Activated B cell treated with CpG ODN at 0.5 μM for 24 hours (primary cell): ENCODE data around the gene PPP6R2. TPM values are rescaled to one million over a fixed set of nuclear protein-coding genes. Genes with fewer than 3 reads are reported as not detected.

Source experiments
- ATAC-seq: fragments of 200-7000 bp; cut with Tn5 transposase; one replicate; pipeline ENCODE4 v1.10.0; 2021; ENCODE audit warnings: low read depth, mild to moderate bottlenecking, moderate library complexity
- CTCF ChIA-PET: fragments of 350-600 bp; sonication (Branson Sonifier 250); formaldehyde crosslinking; loops from one replicate; lab custom pipeline; 2021; ENCODE audit warnings: antibody characterized with exemption; lab: Charles Lee
- POLR2A ChIA-PET: fragments of 350-600 bp; sonication (Branson Sonifier 250); formaldehyde crosslinking; loops from one replicate; lab custom pipeline; 2021; ENCODE audit warnings: antibody characterized with exemption; lab: Charles Lee
- DNase-seq: peaks from one replicate; pipeline ENCODE4 v3.0.0; 2022
- H3K27ac Mint-ChIP-seq: one replicate; pipeline ENCODE4 v1.8.0; 2020; ENCODE audit warnings: mixed read lengths
- H3K27me3 Mint-ChIP-seq: one replicate; pipeline ENCODE4 v1.8.0; 2021; ENCODE audit warnings: mixed read lengths
- H3K36me3 Mint-ChIP-seq: one replicate; pipeline ENCODE4 v1.8.0; 2021; ENCODE audit warnings: low read depth, mixed read lengths
- H3K4me1 Mint-ChIP-seq: one replicate; pipeline ENCODE4 v1.8.0; 2021; ENCODE audit warnings: mixed read lengths
- H3K4me3 Mint-ChIP-seq: one replicate; pipeline ENCODE4 v1.8.0; 2020; ENCODE audit warnings: mild to moderate bottlenecking, mixed read lengths
- H3K9me3 Mint-ChIP-seq: one replicate; pipeline ENCODE4 v1.8.0; 2020; ENCODE audit warnings: mixed read lengths
- intact Hi-C: fragments of 100-400 bp; cut with micrococcal nuclease; formaldehyde crosslinking; loops from one replicate; pipeline ENCODE4 v1.15.1; 2024
- total RNA-seq: library from RNA; stranded (reverse); gene quantifications from 2 replicates; pipeline ENCODE4 v1.2.3, GENCODE V29; 2022
- TF ChIP-seq, protein P1 (sequence below): fragments of 200-600 bp; IDR thresholded peaks from one replicate; pipeline ENCODE4 v1.8.0; 2022; ENCODE audit warnings: antibody characterized with exemption, mild to moderate bottlenecking

PPP6R2 gene
- total RNA-seq, 1 donor from 2014 or later = 77.3 TPM

GRCh38 chr22:50446708-50447575, 103.8 kb downstream of the PPP6R2 start:
- POLR2A ChIA-PET = no interaction called here
- CTCF ChIA-PET = no interaction called here
- no peak overlapping the region for H3K4me3 Mint-ChIP-seq

DNA sequence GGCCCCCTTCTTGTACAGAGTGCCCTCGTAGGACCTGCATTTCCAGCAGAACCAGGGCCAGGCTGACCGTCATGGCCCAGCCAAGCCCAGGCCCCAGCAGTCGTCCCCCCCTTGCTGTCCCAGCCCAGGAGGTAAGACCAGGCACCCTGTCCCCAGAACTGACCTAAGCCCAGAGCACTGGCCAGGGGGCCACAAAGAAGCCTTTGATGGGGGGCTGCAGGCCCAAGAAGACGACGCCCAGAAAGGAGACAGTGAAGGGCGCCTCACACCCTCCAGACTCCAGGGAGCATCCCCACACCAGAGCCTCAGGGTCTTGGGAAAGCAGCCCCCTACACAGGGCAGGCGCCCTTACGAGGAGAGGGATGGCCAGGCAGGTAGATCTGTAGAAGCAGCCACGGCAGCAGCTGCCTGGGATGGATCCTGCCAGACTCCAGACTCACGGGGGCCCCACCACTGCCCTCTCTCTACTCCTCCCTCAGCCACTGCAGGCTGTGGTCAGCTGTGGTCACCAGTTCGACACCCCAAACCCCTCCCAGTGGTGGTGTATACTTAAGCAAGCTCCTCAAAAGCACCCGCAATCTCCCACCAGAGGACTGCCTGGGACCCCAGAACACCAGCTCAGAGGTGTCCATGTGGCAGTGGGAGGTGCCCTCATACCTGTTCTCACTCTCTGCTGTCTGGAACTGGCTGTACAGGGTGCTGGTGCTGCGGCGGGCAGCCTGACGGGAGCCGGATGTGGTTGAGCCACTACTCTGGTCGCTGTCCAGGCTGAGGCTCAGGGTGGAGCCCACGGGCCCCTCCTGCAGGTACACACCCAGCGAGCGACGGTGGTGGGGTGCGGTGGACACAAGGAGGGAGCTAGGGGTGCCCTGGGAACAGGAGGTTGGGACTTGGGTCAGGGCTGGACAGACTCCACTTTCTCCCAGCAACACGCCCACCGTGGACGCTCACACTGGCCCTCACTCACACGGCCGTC, 104.7 kb downstream of the PPP6R2 start:
- intact Hi-C loops = no loop called here
- peaks cover 69% of the 10 kb centered on the region for H3K36me3 Mint-ChIP-seq
- H3K9me3 Mint-ChIP-seq = no peaks in the 10 kb centered on the region
- no peak overlapping the region for H3K27ac Mint-ChIP-seq
- ATAC-seq (no peak), DNase-seq (no peak)
- CTCF ChIA-PET = no interaction called here
- H3K27me3 Mint-ChIP-seq = no peaks in the 10 kb centered on the region
- TF ChIP-seq, protein P1, sequence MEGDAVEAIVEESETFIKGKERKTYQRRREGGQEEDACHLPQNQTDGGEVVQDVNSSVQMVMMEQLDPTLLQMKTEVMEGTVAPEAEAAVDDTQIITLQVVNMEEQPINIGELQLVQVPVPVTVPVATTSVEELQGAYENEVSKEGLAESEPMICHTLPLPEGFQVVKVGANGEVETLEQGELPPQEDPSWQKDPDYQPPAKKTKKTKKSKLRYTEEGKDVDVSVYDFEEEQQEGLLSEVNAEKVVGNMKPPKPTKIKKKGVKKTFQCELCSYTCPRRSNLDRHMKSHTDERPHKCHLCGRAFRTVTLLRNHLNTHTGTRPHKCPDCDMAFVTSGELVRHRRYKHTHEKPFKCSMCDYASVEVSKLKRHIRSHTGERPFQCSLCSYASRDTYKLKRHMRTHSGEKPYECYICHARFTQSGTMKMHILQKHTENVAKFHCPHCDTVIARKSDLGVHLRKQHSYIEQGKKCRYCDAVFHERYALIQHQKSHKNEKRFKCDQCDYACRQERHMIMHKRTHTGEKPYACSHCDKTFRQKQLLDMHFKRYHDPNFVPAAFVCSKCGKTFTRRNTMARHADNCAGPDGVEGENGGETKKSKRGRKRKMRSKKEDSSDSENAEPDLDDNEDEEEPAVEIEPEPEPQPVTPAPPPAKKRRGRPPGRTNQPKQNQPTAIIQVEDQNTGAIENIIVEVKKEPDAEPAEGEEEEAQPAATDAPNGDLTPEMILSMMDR = no peak
- no peak overlapping the region for H3K4me3 Mint-ChIP-seq
- POLR2A ChIA-PET = interaction anchor here (0.6 kb wide), 1 partner anchor 93 kb away, joined by 3 read pairs; no protein-coding TSS in a partner anchor
- peaks cover 27% of the 10 kb centered on the region for H3K4me1 Mint-ChIP-seq

More at GRCh38 chr22:50446708-50447575, 103.8 kb downstream of the PPP6R2 start:
- ATAC-seq (no peak), DNase-seq (no peak)
- H3K9me3 Mint-ChIP-seq = no peaks in the 10 kb centered on the region
- no peak overlapping the region for H3K27ac Mint-ChIP-seq
- no peaks in the 10 kb centered on the region for H3K27me3 Mint-ChIP-seq
- intact Hi-C loops = no loop called here
- TF ChIP-seq, protein P1 = no peak
- peaks cover 66% of the 10 kb centered on the region for H3K36me3 Mint-ChIP-seq
- H3K4me1 Mint-ChIP-seq = peaks cover 27% of the 10 kb centered on the region

DNA sequence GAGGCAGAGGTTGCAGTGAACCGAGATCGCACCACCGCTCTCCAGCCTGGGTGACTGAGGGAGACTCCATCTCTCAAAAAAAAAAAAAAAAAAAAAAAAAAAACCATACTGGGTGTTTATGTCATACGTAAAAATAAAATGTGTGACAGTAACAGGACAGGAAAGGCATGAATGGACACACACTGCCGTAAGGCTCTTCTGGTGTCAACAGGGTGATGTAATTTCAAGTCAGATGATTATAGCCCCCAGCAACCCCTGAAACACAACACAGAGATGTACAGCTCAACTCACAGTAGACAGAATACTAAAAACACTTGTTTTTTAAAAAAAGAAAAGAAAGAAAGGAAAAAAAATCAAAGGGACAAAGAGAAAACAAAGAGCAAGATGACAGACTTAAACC, 109.5 kb downstream of the PPP6R2 start:
- intact Hi-C loops = no loop called here
- Mint-ChIP-seq H3K36me3 (peaks cover 73% of the 10 kb centered on the region), H3K4me3 (no peak overlapping the region), H3K9me3 (no peaks in the 10 kb centered on the region), H3K27me3 (no peaks in the 10 kb centered on the region), H3K27ac (peak overlapping the region; percentile 61), H3K4me1 (peaks cover 12% of the 10 kb centered on the region)
- TF ChIP-seq, protein P1 = no peak
- no peak for DNase-seq
- ChIA-PET CTCF (interaction anchor here (1.3 kb wide), 1 partner anchor 210 kb away, joined by 3 read pairs; no protein-coding TSS in a partner anchor), POLR2A (interaction anchor here (0.6 to 0.7 kb wide), 2 partner anchors 9 to 58 kb away, joined by 4 to 5 read pairs; no protein-coding TSS in a partner anchor)
- ATAC-seq = no peak

GRCh38 chr22:50454556-50455075, 111.5 kb downstream of the PPP6R2 start:
- H3K27me3 Mint-ChIP-seq = no peaks in the 10 kb centered on the region
- H3K4me3 Mint-ChIP-seq = no peak overlapping the region
- peaks cover 71% of the 10 kb centered on the region for H3K36me3 Mint-ChIP-seq
- H3K4me1 Mint-ChIP-seq = peaks cover 5% of the 10 kb centered on the region
- ChIA-PET CTCF (no interaction called here), POLR2A (no interaction called here)
- TF ChIP-seq, protein P1 = no peak
- no peak for ATAC-seq
- no peak overlapping the region for H3K27ac Mint-ChIP-seq
- intact Hi-C loops = loop anchor here (5.0 kb wide), 1 partner anchor 43 kb away; no protein-coding TSS in a partner anchor
- DNase-seq = no peak
- no peaks in the 10 kb centered on the region for H3K9me3 Mint-ChIP-seq
